ENCODE measurements around the gene KDM3B. TPM values are rescaled to one million over a fixed set of nuclear protein-coding genes. Genes with fewer than 3 reads are reported as not detected.
"Not testable (repeated sequence)": the region's sequence is repeated elsewhere in the genome, so short reads cannot be mapped to it uniquely, and the experiment has no call there.

KDM3B gene
- polyA plus RNA-seq (ENCODE audit: insufficient read length in 4 of 4), result 10 to 100 TPM; 88.8 to 95.8 (median 94.0) TPM

GRCh38 chr5:138352071-138352721 lies at the start of gene KDM3B:
TSS of gene KDM3B (plus strand) at chr5:138352685. CDS start at chr5:138352796, 111 bp downstream.
- peak in 3 of 4 donors; percentile 73 to 79 (median 78) for DNase-seq (ENCODE audit: low read depth in 4 of 4, low spot score in 3 of 4)

- DNase-seq (ENCODE audit: low read depth in 4 of 4, low spot score in 3 of 4), result no peak
Observed at GRCh38 chr5:138303372-138303771, 49.1 kb upstream of the KDM3B start.

- DNase-seq (ENCODE audit: low read depth in 4 of 4, low spot score in 3 of 4), result no peak
Observed at GRCh38 chr5:138305797-138306196, 46.7 kb upstream of the KDM3B start.

GRCh38 chr5:138315751-138316278 lies 36.7 kb upstream of the KDM3B start:
- DNase-seq (ENCODE audit: low read depth in 4 of 4, low spot score in 3 of 4), result no peak

GRCh38 chr5:138316355-138316754 lies 36.1 kb upstream of the KDM3B start:
- DNase-seq (ENCODE audit: low read depth in 4 of 4, low spot score in 3 of 4), result no peak

DNA sequence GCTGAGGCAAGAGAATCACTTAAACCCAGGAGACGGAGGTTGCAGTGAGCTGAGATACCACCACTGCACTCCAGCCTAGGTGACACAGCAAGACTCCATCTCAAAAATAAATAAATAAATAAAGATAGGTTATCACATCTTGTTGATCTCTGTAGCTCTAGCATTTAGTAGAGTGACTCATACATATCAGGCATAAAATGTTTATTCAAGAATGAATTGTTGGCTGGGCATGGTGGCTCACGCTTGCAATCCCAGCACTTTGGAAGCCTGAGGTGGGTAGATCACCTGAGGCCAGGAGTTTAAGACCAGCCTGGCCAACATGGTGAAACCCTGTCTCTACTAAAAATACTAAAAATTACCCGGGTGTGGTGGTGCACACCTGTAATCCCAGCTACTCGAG lies 34.3 kb upstream of the KDM3B start:
- DNase-seq (ENCODE audit: low read depth in 4 of 4, low spot score in 3 of 4), result not testable (repeated sequence)

DNA sequence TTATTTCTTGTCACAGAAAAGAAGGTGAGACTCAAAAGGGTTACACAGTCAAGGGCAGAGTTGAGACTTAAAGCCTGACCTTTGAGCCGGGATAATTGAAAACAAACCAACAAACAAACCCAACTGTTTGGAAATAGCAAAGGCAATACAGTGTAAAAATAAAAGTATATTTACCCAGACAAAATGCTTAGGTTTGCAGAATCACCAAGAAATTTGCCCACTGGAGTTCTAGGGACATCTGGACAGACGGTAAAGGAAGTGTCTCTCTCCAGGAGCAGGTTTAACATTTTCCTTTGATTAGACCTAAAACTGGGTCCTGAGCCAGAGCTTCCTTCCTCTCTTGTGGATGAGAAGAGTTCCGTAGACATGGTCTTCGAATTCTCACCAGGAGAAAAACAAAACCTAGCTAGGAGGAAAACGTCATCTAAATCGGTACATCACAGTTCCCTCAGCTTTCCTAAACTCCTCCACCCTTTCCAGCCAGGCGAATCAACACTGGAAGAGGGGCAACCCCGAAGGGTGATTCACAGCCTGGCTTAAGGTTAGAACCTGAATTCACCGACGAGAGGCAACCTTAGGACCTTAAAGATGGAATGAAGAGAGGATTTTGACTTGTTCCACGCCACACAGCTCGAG lies 21.6 kb upstream of the KDM3B start:
- no peak for DNase-seq (ENCODE audit: low read depth in 4 of 4, low spot score in 3 of 4)

DNA sequence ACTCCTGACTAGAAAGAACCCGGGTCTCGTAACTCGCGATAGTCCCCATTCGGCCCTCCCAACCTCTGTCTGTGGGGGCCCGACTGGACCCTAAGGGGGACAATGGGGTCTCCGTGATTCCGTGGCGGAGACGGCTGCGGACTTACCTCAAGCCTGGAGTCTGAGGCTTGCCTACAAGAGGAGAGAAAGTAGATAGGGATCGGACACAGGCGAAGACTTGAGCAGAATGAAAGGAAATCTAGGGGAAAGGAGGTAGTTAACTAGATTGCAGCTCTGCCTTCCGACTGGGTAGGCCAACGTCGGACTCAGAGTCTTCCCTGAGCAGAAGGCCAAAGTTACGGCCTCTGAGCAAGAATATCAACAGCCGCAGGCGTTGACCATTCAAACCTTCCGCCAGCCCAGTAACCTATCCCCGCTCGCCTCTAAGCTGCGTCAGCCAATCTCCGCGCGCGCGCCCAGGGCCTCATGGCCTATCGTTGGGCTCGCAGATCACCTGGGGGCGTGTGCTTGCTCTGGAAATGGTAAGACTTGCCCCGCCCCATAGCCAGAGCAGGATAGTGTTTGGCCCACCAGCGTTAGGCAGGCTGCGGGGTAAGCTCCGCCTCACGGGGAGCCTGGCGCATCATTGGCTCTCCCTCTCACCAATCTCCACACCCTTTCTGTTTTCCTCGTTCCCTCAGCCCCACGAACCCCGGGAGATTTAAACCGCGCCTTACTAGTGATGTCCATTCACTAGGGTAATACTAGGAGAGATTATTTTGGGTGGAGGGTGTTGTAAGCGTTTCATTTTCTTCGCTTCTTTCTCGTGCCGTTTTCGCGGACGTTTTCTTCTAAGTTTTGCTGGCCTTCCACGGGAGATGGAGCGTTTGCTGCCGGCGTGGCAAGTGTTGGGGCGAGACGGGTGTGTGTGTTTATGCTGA lies 20.8 kb upstream of the KDM3B start, which contains the start of gene CDC25C:
CDC25C (minus strand) TSS at position 356 of the 920 bp plus-strand sequence. CDS start 624 bp downstream, outside the sequence.
- peak; percentile 88 to 97 (median 96) for DNase-seq (ENCODE audit: low read depth in 4 of 4, low spot score in 3 of 4)

DNA sequence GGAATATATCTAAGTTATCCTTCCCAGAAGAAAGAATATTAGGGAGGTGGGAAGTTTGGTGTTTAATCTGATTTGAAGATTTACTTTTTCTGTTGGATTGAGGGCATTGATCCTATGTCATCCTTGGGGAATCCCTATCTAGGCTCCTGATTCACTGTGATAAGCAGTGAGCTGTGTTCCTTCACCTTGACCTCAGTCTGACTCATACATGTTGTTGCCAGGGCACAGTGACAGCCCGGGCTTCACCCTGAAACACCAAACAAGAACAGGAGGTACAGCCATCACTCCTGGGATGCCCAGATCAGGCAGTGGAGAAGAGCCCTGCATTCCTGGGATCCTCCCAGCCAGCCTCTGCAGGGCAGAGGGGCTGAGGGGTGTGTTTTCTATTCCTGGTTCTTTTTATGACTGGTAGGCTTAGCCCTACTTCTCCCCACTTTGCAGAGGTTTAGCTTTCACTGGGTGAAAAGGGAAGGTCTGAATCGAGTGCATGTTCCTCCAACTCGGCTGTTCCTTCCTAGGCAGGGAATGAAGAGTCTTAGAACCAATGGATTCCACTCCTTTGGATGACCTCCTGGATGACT lies 17.5 kb upstream of the KDM3B start:
- DNase-seq (ENCODE audit: low read depth in 4 of 4, low spot score in 3 of 4), result no peak

- DNase-seq (ENCODE audit: low read depth in 4 of 4, low spot score in 3 of 4), result peak in 2 of 4 donors; percentile 77 to 80
Observed at GRCh38 chr5:138336952-138337684, 15.4 kb upstream of the KDM3B start.

GRCh38 chr5:138337685-138338410 lies 14.6 kb upstream of the KDM3B start, which contains the start of gene FAM53C:
TSS of gene FAM53C (plus strand) at chr5:138338266. CDS start at chr5:138341336, 3,070 bp downstream.
- DNase-seq (ENCODE audit: low read depth in 4 of 4, low spot score in 3 of 4), result peak; percentile 89 to 99 (median 92)

- DNase-seq (ENCODE audit: low read depth in 4 of 4, low spot score in 3 of 4), result no peak
Observed at GRCh38 chr5:138338411-138339090, 13.9 kb upstream of the KDM3B start.

- DNase-seq (ENCODE audit: low read depth in 4 of 4, low spot score in 3 of 4), result no peak
Observed at GRCh38 chr5:138339091-138339456, 13.4 kb upstream of the KDM3B start.

DNA sequence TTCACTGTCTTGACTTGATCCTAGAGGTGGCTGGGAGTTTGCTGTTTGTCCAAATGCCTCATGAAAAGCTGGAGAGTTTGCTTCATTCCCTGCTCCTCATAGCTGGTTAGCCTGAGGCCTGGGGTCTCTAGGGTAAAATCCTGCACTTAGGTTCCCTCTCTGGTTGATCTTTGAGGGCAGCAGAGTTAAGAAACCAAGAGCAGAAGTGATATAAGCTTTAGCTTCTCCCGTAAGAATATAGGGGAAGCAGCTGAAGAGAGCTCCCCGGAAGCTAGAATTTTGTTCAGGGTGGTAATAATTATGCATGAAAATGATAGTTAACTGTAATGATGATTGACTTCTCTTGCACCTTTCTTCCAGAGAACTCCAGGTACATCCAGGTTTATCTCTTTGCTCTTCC lies 13.0 kb upstream of the KDM3B start:
- no peak for DNase-seq (ENCODE audit: low read depth in 4 of 4, low spot score in 3 of 4)

- no peak for DNase-seq (ENCODE audit: low read depth in 4 of 4, low spot score in 3 of 4)
Observed at GRCh38 chr5:138340008-138340407, 12.5 kb upstream of the KDM3B start.

DNA sequence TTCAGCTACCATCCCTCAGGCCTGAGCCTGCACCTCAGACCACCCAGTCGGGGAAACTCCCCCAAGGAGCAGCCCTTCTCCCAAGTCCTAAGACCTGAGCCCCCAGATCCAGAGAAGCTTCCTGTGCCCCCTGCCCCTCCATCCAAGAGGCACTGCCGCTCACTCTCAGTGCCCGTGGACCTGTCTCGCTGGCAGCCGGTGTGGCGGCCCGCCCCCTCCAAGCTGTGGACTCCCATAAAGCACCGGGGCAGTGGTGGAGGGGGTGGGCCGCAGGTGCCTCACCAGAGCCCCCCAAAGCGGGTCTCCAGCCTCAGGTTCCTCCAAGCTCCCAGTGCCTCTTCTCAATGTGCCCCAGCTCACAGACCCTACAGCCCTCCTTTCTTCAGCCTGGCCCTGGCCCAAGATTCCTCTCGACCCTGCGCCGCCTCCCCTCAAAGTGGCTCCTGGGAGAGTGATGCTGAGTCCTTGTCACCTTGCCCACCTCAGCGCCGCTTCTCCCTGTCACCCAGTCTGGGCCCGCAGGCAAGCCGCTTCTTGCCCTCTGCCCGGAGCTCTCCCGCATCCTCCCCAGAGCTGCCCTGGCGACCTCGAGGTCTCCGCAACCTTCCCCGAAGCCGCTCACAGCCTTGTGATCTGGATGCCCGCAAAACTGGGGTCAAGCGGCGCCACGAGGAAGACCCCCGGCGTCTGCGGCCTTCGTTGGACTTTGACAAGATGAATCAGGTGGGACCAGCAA lies 7.4 kb upstream of the KDM3B start:
- DNase-seq (ENCODE audit: low read depth in 4 of 4, low spot score in 3 of 4), result no peak

DNA sequence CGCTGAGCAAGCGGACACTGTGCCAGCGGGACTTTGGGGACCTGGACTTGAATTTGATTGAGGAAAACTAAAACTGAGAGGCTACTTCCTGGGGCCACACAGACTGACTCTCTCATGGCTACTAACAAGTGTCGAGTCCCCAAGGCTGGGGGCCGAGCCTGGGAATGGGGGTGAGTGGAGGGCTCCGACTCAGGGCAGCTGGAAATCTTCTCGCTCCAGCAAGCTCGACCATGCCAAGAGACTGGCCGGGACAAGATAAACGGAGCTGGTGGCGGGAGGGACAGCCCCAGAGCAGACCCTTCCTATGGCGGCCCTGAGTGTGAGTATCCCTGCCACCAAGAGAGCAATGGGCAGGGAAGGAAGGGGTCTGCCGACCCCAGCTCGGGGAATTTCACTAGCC lies 5.6 kb upstream of the KDM3B start:
- no peak for DNase-seq (ENCODE audit: low read depth in 4 of 4, low spot score in 3 of 4)

Measured in right renal pelvis (tissue), 4 donors.